Activated naive CD4-positive, alpha-beta T cell treated with anti-CD3 and anti-CD28 coated beads, Interleukin-2, amount 50 U/mL, for 24 hours (primary cell): Measurements from ENCODE around the gene NOS1AP.

Experiments used
- H3K27ac Mint-ChIP-seq: one replicate; pipeline ENCODE4 v1.8.0; 2021; ENCODE audit warnings: mild to moderate bottlenecking, mixed read lengths
- H3K27me3 Mint-ChIP-seq: one replicate; pipeline ENCODE4 v1.8.0; 2021; ENCODE audit warnings: mixed read lengths
- H3K36me3 Mint-ChIP-seq: one replicate; pipeline ENCODE4 v1.8.0; 2021; ENCODE audit warnings: mixed read lengths
- H3K4me1 Mint-ChIP-seq: one replicate; pipeline ENCODE4 v1.8.0; 2021; ENCODE audit warnings: mixed read lengths
- H3K4me3 Mint-ChIP-seq: one replicate; pipeline ENCODE4 v1.8.0; 2021; ENCODE audit warnings: mild to moderate bottlenecking, mixed read lengths
- H3K9me3 Mint-ChIP-seq: one replicate; pipeline ENCODE4 v1.8.0; 2021; ENCODE audit warnings: mixed read lengths

NOS1AP gene

DNA sequence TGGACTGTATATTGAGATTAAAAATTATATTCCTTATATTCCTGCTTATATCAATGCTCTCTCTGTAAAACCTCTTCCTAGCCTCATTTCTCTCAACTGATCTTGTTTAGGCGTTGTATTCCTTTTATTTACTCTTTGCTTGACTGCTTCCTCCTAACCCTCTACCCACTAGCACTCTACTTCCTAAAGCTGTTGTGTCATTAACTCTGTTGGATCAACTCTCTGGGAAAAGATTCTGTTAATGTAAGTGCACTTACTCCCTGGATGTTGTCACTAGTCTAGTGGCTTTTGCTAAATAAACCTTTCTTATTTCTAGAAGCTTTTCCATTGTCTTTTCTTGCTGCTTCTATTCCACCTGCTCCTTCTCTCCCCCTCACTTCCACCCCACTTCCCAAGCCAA is 300.7 kb downstream of the NOS1AP start:
- Mint-ChIP-seq H3K27ac (no peak overlapping the region), H3K27me3 (peaks cover 2% of the 10 kb centered on the region), H3K9me3 (no peaks in the 10 kb centered on the region), H3K4me1 (no peaks in the 10 kb centered on the region), H3K36me3 (no peaks in the 10 kb centered on the region), H3K4me3 (no peak overlapping the region)

DNA sequence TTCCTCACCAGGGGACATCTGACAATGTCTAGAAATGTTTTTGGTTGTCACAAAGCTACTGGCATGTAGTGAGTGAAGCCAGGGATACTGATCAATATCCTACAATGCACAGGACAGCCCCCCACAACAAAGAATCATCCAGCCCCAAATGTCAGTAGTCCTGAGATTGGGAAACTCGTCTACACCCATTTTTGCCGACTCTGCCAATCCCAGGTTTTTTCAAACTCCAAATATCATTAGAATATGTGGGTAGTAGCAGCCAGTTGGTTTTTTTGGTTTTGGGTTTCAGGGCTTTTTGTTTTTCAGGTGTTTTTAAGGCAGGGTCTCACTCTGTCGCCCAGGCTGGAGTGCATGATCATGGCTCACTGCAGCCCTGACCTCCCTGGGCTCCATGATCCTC is 301.2 kb downstream of the NOS1AP start:
- Mint-ChIP-seq H3K36me3 (no peaks in the 10 kb centered on the region), H3K27me3 (peaks cover 2% of the 10 kb centered on the region), H3K9me3 (no peaks in the 10 kb centered on the region), H3K4me1 (no peaks in the 10 kb centered on the region), H3K27ac (no peak overlapping the region), H3K4me3 (no peak overlapping the region)

DNA sequence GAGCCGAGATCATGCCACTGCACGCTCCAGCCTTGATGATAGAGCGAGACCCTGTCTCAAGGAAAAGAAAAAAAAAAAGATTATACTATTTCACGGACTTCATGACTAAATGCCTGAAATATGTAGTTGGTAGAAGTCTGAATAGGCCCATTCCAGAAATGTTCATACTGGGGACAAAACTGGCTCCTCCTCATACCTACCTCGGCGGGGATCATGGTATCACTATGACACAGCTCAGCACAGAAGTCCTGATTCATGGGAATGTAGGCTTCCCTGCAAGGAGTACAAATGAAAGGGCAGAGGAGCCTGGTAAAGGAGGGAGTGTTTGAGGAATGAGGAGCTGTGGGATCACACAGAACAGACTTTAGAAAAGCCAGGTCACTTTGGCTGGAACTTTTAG is 302.1 kb downstream of the NOS1AP start:
- no peak overlapping the region for H3K4me3 Mint-ChIP-seq
- no peaks in the 10 kb centered on the region for H3K9me3 Mint-ChIP-seq

DNA sequence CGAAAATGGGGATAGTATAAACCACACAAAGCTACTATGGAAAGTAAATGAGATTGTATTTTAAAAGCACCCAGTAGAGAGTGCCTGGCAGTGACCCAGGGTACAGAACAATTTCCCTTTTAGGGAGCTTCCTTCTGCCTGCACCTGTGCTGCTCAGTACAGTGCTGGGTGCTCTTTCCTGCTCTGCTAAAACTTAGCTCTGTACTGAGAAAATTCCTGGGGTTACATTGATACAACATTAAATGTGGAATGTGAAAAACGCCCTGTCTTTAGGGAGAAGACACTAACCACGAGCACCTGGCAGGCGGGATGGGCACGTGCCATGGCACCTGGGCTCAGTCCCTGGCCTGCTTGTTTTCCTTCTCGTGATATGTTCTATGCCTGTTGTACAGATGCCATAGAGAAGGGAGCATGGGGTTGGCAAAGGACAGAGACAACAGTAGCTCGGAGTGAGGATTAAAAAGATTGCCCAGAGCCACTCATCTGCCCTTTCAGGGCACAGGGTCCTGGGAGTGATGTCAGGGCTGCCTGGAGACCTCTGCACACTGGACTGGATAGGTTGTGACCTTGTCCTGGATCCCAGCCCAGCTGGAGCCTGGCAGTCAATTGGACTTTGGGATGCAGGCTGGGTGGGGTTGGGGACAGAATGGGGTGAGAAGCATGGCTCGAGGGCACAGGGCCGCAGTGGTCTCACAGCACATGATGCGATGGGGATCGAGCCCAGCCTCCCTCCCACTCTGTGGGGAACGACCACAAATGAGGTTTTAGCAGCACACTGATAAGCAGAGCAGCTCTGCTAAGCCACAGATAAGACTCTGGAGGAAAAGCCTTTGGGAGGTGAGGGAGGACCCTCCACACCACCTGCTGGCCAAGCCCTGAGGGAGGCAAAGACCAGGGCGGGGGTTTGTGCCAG is 302.9 kb downstream of the NOS1AP start:
- no peaks in the 10 kb centered on the region for H3K9me3 Mint-ChIP-seq
- no peaks in the 10 kb centered on the region for H3K4me1 Mint-ChIP-seq
- H3K36me3 Mint-ChIP-seq, result no peaks in the 10 kb centered on the region
- no peak overlapping the region for H3K27ac Mint-ChIP-seq
- H3K4me3 Mint-ChIP-seq, result no peak overlapping the region
- peaks cover 2% of the 10 kb centered on the region for H3K27me3 Mint-ChIP-seq

More for the DNA sequence above, 302.1 kb downstream of the NOS1AP start:
- Mint-ChIP-seq H3K27ac (no peak overlapping the region), H3K27me3 (peaks cover 2% of the 10 kb centered on the region), H3K36me3 (no peaks in the 10 kb centered on the region), H3K4me1 (no peaks in the 10 kb centered on the region)

DNA sequence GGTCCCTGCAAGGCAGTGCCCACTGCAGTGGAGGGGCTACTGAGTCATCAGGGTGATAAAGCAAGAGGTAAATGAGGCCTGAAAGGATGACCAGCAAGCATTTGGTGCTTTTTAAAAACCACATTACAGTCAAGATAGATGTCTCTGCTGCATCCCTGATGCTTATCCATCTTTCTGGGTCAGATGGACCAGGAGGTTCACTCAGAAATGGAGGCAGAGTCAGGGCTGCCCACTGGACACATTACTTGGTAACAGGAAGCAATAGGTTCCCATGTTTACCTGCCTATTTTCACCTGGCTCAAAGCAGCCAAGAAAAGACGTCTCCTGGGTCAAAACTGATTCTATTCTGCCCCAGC is 303.6 kb downstream of the NOS1AP start:
- no peak overlapping the region for H3K4me3 Mint-ChIP-seq
- no peaks in the 10 kb centered on the region for H3K36me3 Mint-ChIP-seq
- H3K4me1 Mint-ChIP-seq, result no peaks in the 10 kb centered on the region
- H3K9me3 Mint-ChIP-seq, result no peaks in the 10 kb centered on the region
- no peak overlapping the region for H3K27ac Mint-ChIP-seq
- H3K27me3 Mint-ChIP-seq, result peaks cover 2% of the 10 kb centered on the region

DNA sequence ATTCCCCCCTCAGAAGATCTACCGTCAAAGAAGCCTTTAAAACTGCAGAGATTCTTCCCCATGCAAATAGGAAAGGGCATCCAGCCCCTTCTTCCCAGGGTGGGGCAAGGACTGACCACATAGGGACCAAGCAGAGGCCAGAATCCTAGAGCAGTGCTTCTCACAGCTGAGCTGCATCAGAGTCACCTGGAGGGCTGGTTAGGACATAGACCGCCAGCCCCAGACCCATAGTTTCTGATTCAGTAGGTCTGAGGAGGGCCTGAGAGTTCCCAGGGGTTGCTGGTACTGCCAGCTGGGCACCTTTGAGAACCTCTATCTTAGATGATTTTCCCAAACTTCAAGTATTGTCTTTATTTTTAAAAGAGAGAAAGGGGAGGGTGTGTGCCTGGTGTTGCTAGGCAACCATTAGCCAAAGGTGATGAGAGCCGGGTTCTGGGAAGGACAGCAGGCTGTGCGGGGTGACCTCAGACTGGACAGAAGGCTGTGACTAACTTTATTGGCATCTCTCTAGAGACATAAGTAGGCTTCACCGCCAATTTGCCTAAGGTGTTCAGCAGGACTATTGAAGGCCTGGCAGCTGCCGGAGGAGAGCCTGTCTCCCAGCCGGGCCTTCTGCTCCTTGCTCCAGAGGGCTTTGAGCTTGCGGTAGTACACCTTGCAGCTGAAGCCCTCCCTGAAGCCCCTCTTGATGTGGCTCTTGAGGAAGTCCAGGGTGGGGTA is 304.2 kb downstream of the NOS1AP start:
- Mint-ChIP-seq H3K4me1 (no peaks in the 10 kb centered on the region), H3K4me3 (no peak overlapping the region), H3K9me3 (no peaks in the 10 kb centered on the region), H3K27ac (no peak overlapping the region), H3K36me3 (no peaks in the 10 kb centered on the region), H3K27me3 (peaks cover 2% of the 10 kb centered on the region)

DNA sequence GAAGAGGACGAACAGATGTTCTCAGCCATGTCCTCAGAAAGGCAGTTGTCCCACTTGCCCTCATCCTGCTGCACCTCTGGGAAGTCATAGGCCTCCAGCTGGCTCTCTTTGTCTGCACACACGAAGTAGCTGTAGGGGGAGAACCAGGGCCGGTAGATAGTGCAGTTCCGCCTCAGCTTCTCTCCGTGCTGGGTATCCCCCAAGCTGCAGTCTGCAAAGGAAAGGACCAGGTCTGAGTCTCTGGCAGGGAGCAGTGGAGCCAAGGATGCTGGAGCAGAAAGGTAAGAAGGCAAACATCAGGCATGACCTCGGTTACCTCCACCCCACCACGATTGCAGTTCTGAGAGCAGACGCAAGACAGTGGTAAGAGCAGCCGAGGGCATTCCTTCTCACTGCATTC is 304.9 kb downstream of the NOS1AP start:
- Mint-ChIP-seq H3K9me3 (no peaks in the 10 kb centered on the region), H3K4me1 (no peaks in the 10 kb centered on the region), H3K36me3 (no peaks in the 10 kb centered on the region), H3K4me3 (no peak overlapping the region), H3K27ac (no peak overlapping the region), H3K27me3 (peaks cover 2% of the 10 kb centered on the region)

DNA sequence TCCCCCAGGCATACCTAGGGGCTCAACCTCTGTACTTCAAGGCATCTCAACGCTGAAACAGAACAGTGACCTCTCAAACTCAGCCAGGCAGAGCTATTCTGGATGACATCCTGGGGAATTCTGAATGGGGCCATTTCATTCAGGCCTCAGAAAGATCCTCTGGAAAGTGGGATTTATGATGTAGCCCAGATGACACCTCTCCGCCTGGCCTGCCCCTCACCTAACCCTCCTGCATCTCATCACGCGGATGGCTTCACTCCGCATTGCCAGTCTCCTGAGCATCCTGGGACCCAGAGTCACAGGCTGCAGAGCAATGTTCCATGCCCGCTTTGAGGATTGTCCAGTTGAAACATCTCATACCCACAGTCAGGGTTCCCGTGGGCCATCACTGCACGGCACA is 306.0 kb downstream of the NOS1AP start:
- H3K27ac Mint-ChIP-seq, result no peak overlapping the region
- no peaks in the 10 kb centered on the region for H3K9me3 Mint-ChIP-seq
- H3K27me3 Mint-ChIP-seq, result peaks cover 2% of the 10 kb centered on the region
- H3K36me3 Mint-ChIP-seq, result no peaks in the 10 kb centered on the region
- H3K4me3 Mint-ChIP-seq, result no peak overlapping the region
- H3K4me1 Mint-ChIP-seq, result no peaks in the 10 kb centered on the region

DNA sequence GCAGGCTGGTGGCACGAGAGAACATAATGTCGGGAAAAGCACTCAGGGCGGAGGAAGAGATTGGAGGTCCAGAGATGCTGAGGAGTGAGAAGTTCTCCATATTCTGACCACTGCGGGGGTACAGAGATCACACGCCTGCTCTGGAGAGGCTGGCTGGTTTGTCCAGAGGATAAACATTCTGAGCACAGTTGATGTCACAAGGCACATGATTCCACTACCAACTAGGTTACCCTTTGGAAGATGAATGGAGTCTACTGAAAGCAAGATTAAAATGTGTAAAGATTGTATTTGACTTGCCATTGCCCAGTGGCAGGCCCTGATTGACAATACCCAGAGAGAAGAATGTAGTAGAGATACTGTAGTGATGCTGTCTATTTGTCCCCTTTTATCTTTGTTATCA is 307.2 kb downstream of the NOS1AP start, which contains the start of gene SPATA46:
Gene SPATA46, minus strand, starts transcription at position 164 of the 400 bp plus-strand sequence. Its CDS starts 64 bp downstream, at position 100.
- no peaks in the 10 kb centered on the region for H3K4me1 Mint-ChIP-seq
- peaks cover 2% of the 10 kb centered on the region for H3K27me3 Mint-ChIP-seq
- no peaks in the 10 kb centered on the region for H3K9me3 Mint-ChIP-seq
- H3K27ac Mint-ChIP-seq, result no peak within 1 kb of the TSS
- no peaks in the 10 kb centered on the region for H3K36me3 Mint-ChIP-seq
- no peak within 1 kb of the TSS for H3K4me3 Mint-ChIP-seq

DNA sequence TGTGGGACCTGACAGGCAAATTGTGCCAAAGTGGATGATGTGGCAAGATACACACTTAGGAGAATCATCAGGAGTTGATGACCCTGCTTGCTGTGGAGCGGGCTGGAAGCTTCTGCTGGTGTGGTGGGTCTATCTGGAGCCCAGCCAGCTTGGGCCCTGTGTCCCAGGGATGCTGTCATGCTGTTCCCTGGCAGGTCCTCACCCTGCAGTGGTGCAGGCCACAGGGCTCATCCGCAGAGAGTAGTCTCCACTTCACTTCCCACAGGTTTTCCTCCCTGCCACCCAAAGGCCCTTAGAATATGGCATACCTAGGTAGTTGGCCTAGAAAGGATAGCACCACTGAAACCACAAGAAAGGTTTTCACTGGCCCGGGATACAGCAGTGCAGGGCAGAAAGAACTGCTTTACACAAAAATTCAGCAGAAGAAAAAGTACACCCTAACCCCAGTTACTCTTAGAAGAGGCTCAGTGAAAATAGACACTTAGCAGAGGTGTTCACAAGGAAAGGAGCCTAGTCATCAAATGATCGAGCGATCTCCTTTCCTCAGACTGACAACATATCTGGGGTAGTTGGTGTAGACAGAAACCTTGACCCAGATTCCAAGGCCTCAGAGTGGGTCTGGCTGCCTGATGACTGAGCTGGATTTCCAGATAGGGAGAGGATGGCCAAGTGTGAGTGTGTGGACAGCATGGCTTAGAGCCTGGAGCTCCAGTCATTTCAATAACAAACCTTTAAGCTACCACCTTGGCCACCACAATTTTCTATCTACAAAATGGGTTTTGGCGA is 310.8 kb downstream of the NOS1AP start:
- H3K27ac Mint-ChIP-seq, result no peak overlapping the region
- H3K36me3 Mint-ChIP-seq, result no peaks in the 10 kb centered on the region
- H3K27me3 Mint-ChIP-seq, result no peaks in the 10 kb centered on the region
- H3K4me3 Mint-ChIP-seq, result no peak overlapping the region
- H3K4me1 Mint-ChIP-seq, result no peaks in the 10 kb centered on the region
- H3K9me3 Mint-ChIP-seq, result no peaks in the 10 kb centered on the region

DNA sequence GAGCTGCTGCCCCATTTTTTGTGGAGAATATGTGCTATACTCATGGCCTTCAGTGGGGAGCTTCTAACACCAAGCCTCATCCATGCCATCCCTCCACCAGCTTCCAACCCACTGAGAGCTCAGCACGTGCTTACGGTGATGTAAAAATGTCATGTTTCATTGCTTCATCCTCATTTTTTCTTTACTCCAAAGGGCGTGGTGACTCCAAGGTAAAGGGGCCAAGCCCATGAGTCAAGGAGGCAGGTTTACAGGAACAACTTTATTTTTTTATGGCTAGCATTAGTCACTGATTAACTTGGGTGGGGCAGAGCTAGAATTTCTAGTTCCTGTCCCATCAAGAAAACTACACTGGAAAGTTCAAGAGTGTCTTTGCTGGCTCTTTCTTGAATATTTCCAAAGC is 311.9 kb downstream of the NOS1AP start, which contains the start of gene C1orf226:
Gene C1orf226, plus strand, starts transcription at position 346 of the 400 bp plus-strand sequence. CDS start 174 bp downstream, outside the sequence.
- Mint-ChIP-seq H3K4me3 (no peak within 1 kb of the TSS), H3K36me3 (no peaks in the 10 kb centered on the region), H3K27ac (no peak within 1 kb of the TSS), H3K9me3 (no peaks in the 10 kb centered on the region), H3K4me1 (no peaks in the 10 kb centered on the region), H3K27me3 (no peaks in the 10 kb centered on the region)

DNA sequence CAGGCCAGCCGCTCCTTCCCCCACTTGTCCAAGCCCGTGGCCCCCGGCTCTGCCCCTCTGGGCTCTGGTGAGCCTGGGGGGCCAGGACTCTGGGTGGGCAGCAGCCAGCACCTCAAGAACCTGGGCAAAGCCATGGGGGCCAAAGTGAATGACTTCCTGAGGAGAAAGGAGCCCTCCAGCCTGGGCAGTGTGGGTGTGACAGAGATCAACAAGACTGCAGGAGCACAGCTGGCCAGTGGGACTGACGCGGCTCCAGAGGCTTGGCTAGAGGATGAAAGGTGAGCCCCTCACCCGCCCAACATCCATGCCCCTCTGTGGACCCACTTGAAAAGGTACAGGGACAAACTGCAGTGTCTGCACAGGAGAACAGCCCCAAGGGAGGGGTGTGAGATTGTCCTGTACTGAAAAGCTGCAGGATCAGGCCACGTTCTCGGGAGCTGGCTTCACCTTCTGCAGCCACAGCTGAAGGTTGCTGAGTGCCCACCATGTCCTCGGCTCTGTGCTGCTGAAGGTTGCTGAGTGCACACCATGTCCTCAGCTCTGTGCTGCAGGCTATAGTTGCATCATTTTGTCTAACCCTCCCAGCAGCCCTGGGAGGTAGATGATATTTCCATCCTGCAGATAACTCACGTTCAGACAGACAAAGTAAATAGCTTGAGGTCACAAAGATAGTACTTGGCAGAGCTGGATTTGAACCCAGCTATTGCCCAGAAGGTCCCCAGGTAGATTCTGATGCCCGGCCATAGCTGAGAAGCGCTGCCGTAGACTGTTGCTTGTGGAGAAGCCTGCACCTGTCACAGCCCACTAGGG is 312.7 kb downstream of the NOS1AP start:
- Mint-ChIP-seq H3K4me3 (no peak overlapping the region), H3K36me3 (no peaks in the 10 kb centered on the region), H3K27me3 (no peaks in the 10 kb centered on the region), H3K27ac (no peak overlapping the region), H3K4me1 (no peaks in the 10 kb centered on the region), H3K9me3 (no peaks in the 10 kb centered on the region)

DNA sequence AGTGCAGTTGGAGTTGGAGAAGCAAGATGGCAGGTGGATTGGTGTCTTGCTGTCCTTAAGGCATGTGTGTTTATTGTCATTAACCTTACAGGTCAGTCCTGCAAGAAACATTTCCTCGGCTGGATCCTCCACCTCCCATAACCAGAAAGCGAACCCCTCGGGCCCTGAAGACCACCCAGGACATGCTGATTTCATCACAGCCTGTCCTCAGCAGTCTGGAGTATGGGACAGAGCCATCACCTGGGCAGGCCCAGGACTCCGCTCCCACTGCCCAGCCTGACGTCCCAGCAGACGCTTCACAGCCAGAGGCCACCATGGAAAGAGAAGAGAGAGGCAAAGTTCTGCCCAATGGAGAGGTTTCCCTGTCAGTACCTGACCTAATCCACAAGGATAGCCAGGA is 313.6 kb downstream of the NOS1AP start:
- Mint-ChIP-seq H3K4me1 (no peaks in the 10 kb centered on the region), H3K4me3 (no peak overlapping the region), H3K9me3 (no peaks in the 10 kb centered on the region), H3K36me3 (no peaks in the 10 kb centered on the region), H3K27me3 (no peaks in the 10 kb centered on the region), H3K27ac (no peak overlapping the region)

DNA sequence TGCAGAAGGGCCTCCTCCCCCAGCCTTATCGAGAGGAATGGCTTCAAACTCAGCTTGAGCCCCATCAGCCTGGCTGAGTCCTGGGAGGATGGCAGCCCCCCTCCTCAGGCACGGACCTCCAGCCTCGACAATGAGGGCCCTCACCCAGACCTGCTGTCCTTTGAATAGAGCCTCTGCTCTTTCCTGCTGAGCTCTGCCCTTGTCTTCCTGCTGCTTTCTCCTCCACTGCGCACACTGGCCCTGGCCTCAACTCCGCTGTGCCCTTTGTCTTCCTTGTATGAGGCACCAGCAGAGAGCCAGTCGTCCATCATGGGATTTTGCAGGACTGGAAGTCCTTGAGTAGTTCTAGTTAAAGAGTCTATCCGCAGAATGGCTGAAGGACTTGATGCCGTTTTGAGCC is 314.0 kb downstream of the NOS1AP start:
- Mint-ChIP-seq H3K4me1 (no peaks in the 10 kb centered on the region), H3K27ac (no peak overlapping the region), H3K4me3 (no peak overlapping the region)

DNA sequence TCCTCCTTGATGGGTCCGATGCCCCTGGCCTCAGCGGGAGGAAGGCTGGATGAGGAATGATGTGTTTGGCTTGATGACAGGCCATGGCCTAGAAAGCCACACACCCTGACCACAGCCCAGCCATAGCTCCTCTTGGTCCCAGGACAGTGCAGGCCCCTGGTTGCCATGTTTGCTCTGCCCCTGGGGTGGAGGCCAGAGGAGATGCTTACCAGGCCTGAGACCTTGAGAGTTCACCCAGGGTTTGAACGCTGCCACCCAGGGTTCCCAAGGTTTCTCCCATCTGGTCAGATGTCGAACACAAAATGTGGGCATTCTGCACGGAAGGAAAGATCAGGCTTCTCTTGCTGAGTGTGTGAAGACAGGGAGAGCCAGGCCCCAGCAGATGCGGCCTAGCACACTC is 314.6 kb downstream of the NOS1AP start:
- no peaks in the 10 kb centered on the region for H3K36me3 Mint-ChIP-seq
- no peaks in the 10 kb centered on the region for H3K27me3 Mint-ChIP-seq
- no peak overlapping the region for H3K27ac Mint-ChIP-seq
- peaks cover 2% of the 10 kb centered on the region for H3K4me1 Mint-ChIP-seq
- H3K4me3 Mint-ChIP-seq, result no peak overlapping the region
- no peaks in the 10 kb centered on the region for H3K9me3 Mint-ChIP-seq

More for the DNA sequence above, 314.0 kb downstream of the NOS1AP start:
- Mint-ChIP-seq H3K27me3 (no peaks in the 10 kb centered on the region), H3K9me3 (no peaks in the 10 kb centered on the region), H3K36me3 (no peaks in the 10 kb centered on the region)
